Forelimb muscle (tissue), 1 donor: ENCODE measurements around the gene ZBTB24. TPM values are rescaled to one million over a fixed set of nuclear protein-coding genes. Genes with fewer than 3 reads are reported as not detected.
"Not testable (repeated sequence)": the region's sequence is repeated elsewhere in the genome, so short reads cannot be mapped to it uniquely, and the experiment has no call there.

ENCODE experiments used
- DNase-seq: peaks from one replicate; pipeline ENCODE4 v3.0.0-alpha.2; 2013; ENCODE audit warnings: low read depth
- polyA plus RNA-seq: library from polyadenylated mRNA; unstranded; fragments of 120-200 nt; gene quantifications from one replicate; pipeline ENCODE4 v1.2.1, GENCODE V29; 2013; ENCODE audit not compliant: insufficient read length

ZBTB24 gene
- polyA plus RNA-seq, 1 donor, result 4.2 TPM

- no peak for DNase-seq
Measured at GRCh38 chr6:109471105-109471810, 11.8 kb downstream of the ZBTB24 start.

GRCh38 chr6:109469591-109470189, 13.3 kb downstream of the ZBTB24 start:
- no peak for DNase-seq

- no peak for DNase-seq
Measured at GRCh38 chr6:109467696-109468095, 15.3 kb downstream of the ZBTB24 start.

GRCh38 chr6:109466212-109466923, 16.7 kb downstream of the ZBTB24 start:
- DNase-seq, result no peak

GRCh38 chr6:109465772-109466171, 17.2 kb downstream of the ZBTB24 start:
- no peak for DNase-seq

- DNase-seq, result no peak
Measured at GRCh38 chr6:109461733-109462526, 21.1 kb downstream of the ZBTB24 start.

GRCh38 chr6:109461205-109461604, 21.8 kb downstream of the ZBTB24 start:
- DNase-seq, result not testable (repeated sequence)

- no peak for DNase-seq
Measured at GRCh38 chr6:109460161-109460829, 22.7 kb downstream of the ZBTB24 start.

- no peak for DNase-seq
Measured at GRCh38 chr6:109458774-109459531, 24.1 kb downstream of the ZBTB24 start.

- DNase-seq, result no peak
Measured at GRCh38 chr6:109457562-109457996, 25.4 kb downstream of the ZBTB24 start.

- no peak for DNase-seq
Measured at GRCh38 chr6:109456710-109457561, 26.1 kb downstream of the ZBTB24 start.

GRCh38 chr6:109456111-109456583, 26.9 kb downstream of the ZBTB24 start:
- no peak for DNase-seq

GRCh38 chr6:109455437-109456110, 27.4 kb downstream of the ZBTB24 start, which contains the start of gene MICAL1:
TSS of gene MICAL1 (minus strand) at chr6:109455772. CDS start at chr6:109454196, 1,576 bp downstream.
- no peak for DNase-seq

GRCh38 chr6:109454496-109455436, 28.3 kb downstream of the ZBTB24 start:
- DNase-seq, result no peak

GRCh38 chr6:109453594-109454495, 29.2 kb downstream of the ZBTB24 start:
- no peak for DNase-seq

- DNase-seq, result no peak
Measured at GRCh38 chr6:109453156-109453555, 29.9 kb downstream of the ZBTB24 start.

GRCh38 chr6:109452181-109452580, 30.8 kb downstream of the ZBTB24 start:
- no peak for DNase-seq
